ENCODE data around the gene NDC1.

The NDC1 gene

DNA sequence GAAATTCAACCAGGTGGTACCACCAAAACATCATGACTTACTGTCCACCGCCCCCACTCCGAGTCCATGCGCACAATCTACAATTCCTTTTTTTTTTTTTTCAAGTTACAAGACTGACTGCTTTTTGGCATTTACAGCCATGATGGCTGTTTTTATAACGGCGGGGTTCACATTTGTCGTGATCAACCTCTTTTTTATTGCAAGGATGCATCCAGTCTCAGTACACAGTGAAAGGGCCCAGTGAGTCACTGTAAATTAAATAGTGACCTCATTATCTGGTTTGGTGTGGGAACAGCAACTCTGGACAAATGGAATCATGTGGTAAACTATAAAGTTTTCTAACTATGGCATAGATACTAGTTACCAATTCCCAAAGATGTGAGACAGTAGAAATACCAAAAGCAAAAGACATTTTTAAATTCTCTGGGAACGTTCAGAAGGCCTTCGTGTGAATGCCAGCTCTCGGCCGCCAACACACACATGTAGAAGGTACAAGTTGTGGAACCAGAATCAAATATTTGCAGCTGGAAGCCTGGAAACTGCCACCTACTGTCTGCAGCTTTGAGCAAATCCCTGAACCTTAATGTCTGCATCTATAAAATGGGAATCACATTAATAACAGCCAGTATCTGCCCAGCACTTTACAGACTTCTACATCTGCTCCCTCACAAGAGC, 104.0 kb downstream of the NDC1 start:
- Histone ChIP-seq H2AFZ (ENCODE audit: low read depth, low read length) (no peak overlapping the region), H3K4me1 (ENCODE audit: insufficient read depth, low read length) (no peaks in the 10 kb centered on the region), H4K20me1 (ENCODE audit: insufficient read depth, low read length) (no peaks in the 10 kb centered on the region; the same call in 1 of the 2 replicates), H3K36me3 (ENCODE audit: insufficient read depth, low read length) (no peaks in the 10 kb centered on the region), H3K79me2 (ENCODE audit: insufficient read depth, low read length) (no peaks in the 10 kb centered on the region), H3K9ac (ENCODE audit: low read depth, low read length) (no peak overlapping the region), H3K4me2 (ENCODE audit: insufficient read depth, low read length) (no peak overlapping the region), H3K4me3 (ENCODE audit: low read depth in 1 of 2, low read length in 2 of 2) (no peak overlapping the region), H3K9me3 (ENCODE audit: insufficient read depth, low read length, severe bottlenecking) (no peaks in the 10 kb centered on the region), H3K27me3 (ENCODE audit: insufficient read depth, low read length, poor library complexity) (peaks cover 25% of the 10 kb centered on the region), H3K27ac (ENCODE audit: low read length) (no peak overlapping the region)
- ATAC-seq (ENCODE audit: insufficient read depth, low read depth) (no peak), DNase-seq (no peak)
- TF ChIP-seq, protein P1, sequence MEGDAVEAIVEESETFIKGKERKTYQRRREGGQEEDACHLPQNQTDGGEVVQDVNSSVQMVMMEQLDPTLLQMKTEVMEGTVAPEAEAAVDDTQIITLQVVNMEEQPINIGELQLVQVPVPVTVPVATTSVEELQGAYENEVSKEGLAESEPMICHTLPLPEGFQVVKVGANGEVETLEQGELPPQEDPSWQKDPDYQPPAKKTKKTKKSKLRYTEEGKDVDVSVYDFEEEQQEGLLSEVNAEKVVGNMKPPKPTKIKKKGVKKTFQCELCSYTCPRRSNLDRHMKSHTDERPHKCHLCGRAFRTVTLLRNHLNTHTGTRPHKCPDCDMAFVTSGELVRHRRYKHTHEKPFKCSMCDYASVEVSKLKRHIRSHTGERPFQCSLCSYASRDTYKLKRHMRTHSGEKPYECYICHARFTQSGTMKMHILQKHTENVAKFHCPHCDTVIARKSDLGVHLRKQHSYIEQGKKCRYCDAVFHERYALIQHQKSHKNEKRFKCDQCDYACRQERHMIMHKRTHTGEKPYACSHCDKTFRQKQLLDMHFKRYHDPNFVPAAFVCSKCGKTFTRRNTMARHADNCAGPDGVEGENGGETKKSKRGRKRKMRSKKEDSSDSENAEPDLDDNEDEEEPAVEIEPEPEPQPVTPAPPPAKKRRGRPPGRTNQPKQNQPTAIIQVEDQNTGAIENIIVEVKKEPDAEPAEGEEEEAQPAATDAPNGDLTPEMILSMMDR (IDR thresholded peaks at IDR 0.05; ENCODE audit: borderline replicate concordance, extremely low read depth, low read length, poor library complexity, severe bottlenecking) = no peak
- no peak for TF ChIP-seq EZH2 (IDR thresholded peaks at IDR 0.05; ENCODE audit: borderline replicate concordance, low read depth, low read length, severe bottlenecking)

- no peak for TF ChIP-seq EZH2 (IDR thresholded peaks at IDR 0.05; ENCODE audit: borderline replicate concordance, low read depth, low read length, severe bottlenecking)
- TF ChIP-seq, protein P1 (IDR thresholded peaks at IDR 0.05; ENCODE audit: borderline replicate concordance, extremely low read depth, low read length, poor library complexity, severe bottlenecking) = no peak
- H3K4me3 ChIP-seq (ENCODE audit: low read depth in 1 of 2, low read length in 2 of 2) = no peak overlapping the region
These were observed 104.6 kb downstream of the NDC1 start for GRCh38 chr1:53733447-53733931.

GRCh38 chr1:53732912-53733317, 105.2 kb downstream of the NDC1 start:
- no peak overlapping the region for H3K4me2 ChIP-seq (ENCODE audit: insufficient read depth, low read length)
- H3K79me2 ChIP-seq (ENCODE audit: insufficient read depth, low read length) = no peaks in the 10 kb centered on the region
- TF ChIP-seq, protein P1 (IDR thresholded peaks at IDR 0.05; ENCODE audit: borderline replicate concordance, extremely low read depth, low read length, poor library complexity, severe bottlenecking) = no peak
- TF ChIP-seq EZH2 (IDR thresholded peaks at IDR 0.05; ENCODE audit: borderline replicate concordance, low read depth, low read length, severe bottlenecking) = no peak
- no peaks in the 10 kb centered on the region for H3K9me3 ChIP-seq (ENCODE audit: insufficient read depth, low read length, severe bottlenecking)
- H3K27ac ChIP-seq (ENCODE audit: low read length) = no peak overlapping the region
- no peak for DNase-seq
- H2AFZ ChIP-seq (ENCODE audit: low read depth, low read length) = no peak overlapping the region
- H3K9ac ChIP-seq (ENCODE audit: low read depth, low read length) = no peak overlapping the region
- no peak for ATAC-seq (ENCODE audit: insufficient read depth, low read depth)
- no peaks in the 10 kb centered on the region for H3K36me3 ChIP-seq (ENCODE audit: insufficient read depth, low read length)
- H3K4me3 ChIP-seq (ENCODE audit: low read depth in 1 of 2, low read length in 2 of 2) = no peak overlapping the region
- H3K4me1 ChIP-seq (ENCODE audit: insufficient read depth, low read length) = no peaks in the 10 kb centered on the region
- no peaks in the 10 kb centered on the region; the same call in 1 of the 2 replicates for H4K20me1 ChIP-seq (ENCODE audit: insufficient read depth, low read length)
- H3K27me3 ChIP-seq (ENCODE audit: insufficient read depth, low read length, poor library complexity) = peaks cover 25% of the 10 kb centered on the region

More at GRCh38 chr1:53733447-53733931, 104.6 kb downstream of the NDC1 start:
- H3K4me2 ChIP-seq (ENCODE audit: insufficient read depth, low read length) = no peak overlapping the region
- H4K20me1 ChIP-seq (ENCODE audit: insufficient read depth, low read length) = no peaks in the 10 kb centered on the region; the same call in 1 of the 2 replicates
- H2AFZ ChIP-seq (ENCODE audit: low read depth, low read length) = no peak overlapping the region
- H3K9ac ChIP-seq (ENCODE audit: low read depth, low read length) = no peak overlapping the region
- no peaks in the 10 kb centered on the region for H3K4me1 ChIP-seq (ENCODE audit: insufficient read depth, low read length)
- no peaks in the 10 kb centered on the region for H3K9me3 ChIP-seq (ENCODE audit: insufficient read depth, low read length, severe bottlenecking)
- no peaks in the 10 kb centered on the region for H3K36me3 ChIP-seq (ENCODE audit: insufficient read depth, low read length)
- no peak for DNase-seq
- no peak overlapping the region for H3K27ac ChIP-seq (ENCODE audit: low read length)
- no peaks in the 10 kb centered on the region for H3K79me2 ChIP-seq (ENCODE audit: insufficient read depth, low read length)
- ATAC-seq (ENCODE audit: insufficient read depth, low read depth) = no peak
- peaks cover 25% of the 10 kb centered on the region for H3K27me3 ChIP-seq (ENCODE audit: insufficient read depth, low read length, poor library complexity)

Data from DND-41 (cell line).